ENCODE measurements around the gene PHACTR4.
"Not testable (repeated sequence)": the region's sequence is repeated elsewhere in the genome, so short reads cannot be mapped to it uniquely, and the experiment has no call there.

The PHACTR4 gene

DNA sequence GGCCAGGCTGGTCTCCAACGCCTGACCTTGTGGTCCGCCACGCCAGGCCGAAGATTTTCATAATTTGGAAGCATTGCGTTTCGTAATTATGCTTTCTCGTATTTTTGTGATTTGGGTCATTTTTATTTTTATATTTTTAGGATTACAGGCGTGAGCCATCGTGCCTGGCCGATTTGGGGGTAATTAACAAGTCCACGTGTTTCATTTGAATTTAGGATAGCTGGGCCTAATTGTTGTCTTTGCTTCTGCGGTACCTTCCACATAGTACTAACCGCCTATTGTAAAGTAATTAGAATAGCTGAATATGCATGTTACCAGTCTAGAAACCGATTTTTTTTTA lies 137.3 kb downstream of the PHACTR4 start:
- DNase-seq: no peak

DNA sequence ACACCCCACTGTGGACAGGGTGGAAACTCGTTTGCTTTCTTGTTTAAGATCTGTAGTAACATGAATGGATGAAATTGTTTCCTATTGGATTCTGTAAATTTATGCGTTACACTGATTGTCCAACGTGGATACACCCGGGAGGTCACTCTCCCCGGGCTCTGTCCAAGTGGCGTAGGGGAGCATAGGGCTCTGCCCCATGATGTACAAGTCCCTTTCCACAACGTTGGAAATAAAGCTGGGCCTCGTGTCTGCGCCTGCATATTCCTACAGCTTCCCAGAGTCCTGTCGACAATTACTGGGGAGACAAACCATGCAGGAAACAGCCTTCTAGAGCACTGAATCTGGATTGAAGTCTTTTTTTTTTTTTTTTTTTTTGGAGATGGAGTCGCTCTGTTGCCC lies 137.7 kb downstream of the PHACTR4 start:
- no peak for DNase-seq

- DNase-seq: no peak
Observed at GRCh38 chr1:28507646-28508434, 138.3 kb downstream of the PHACTR4 start.

GRCh38 chr1:28508435-28508754 lies 138.9 kb downstream of the PHACTR4 start:
- DNase-seq: no peak

DNA sequence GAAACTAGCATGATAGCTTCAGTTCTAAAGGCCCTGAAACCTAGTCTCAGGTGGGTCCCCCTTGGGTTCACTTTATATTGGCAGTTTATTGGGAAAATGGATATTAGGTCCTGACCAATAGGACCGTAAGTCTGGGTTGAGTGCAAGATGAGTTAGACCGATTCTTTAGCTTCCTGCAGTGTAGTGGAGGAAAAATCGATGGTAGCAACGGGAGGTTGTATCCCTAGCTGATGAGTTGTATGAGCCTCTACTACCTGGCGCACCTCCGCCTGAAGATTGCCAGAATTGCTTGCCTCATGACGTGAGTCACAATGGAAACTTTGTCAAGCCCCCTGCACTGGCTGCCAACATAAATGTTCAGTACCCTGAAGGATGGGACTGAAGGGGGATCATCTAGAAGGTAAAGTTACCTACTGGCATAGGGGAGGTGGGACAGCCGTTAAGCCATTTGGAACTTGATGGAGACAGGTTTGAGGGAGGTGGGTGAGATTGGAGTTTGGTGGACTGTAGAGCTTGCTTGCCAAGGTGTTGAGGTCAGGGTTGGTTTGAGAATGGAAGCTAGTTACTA lies 140.2 kb downstream of the PHACTR4 start:
- no peak for DNase-seq

DNA sequence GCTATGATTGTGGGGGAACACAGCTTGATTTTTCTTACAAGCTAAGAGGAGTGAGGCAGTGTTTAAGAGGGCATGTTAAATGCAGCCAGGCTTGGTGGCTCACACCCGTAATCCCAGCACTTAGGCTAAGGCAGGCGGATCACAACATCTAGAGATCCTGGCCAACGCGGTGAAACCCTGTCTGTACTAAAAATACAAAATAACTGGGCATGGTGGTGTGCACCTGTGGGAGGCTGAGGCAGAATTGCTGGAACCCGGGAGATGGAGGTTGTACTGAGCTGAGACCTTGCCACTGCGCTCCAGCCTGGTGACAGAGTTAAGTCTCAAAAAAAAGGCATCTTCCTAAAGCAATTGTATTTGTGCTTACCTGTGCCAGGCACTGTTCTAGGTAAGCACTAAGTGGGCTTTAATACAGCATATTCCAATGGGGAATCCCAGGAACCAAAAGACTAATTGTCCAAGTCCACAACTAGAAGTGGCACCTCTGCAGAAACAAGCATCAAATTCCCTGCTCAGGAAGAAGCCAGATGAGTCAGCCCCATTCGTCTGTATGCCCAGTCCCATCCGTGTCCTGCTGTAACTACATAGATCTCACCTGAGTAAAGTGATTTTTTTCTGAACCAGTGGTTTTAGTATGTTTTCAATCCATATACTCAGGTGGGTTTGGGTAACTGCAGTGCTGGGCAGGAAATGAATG lies 140.9 kb downstream of the PHACTR4 start:
- DNase-seq: no peak

GRCh38 chr1:28510970-28511440 lies 141.5 kb downstream of the PHACTR4 start:
- no peak for DNase-seq

GRCh38 chr1:28512058-28512611 lies 142.6 kb downstream of the PHACTR4 start:
- no peak for DNase-seq

GRCh38 chr1:28514445-28514933 lies 144.9 kb downstream of the PHACTR4 start:
- not testable (repeated sequence) for DNase-seq

DNA sequence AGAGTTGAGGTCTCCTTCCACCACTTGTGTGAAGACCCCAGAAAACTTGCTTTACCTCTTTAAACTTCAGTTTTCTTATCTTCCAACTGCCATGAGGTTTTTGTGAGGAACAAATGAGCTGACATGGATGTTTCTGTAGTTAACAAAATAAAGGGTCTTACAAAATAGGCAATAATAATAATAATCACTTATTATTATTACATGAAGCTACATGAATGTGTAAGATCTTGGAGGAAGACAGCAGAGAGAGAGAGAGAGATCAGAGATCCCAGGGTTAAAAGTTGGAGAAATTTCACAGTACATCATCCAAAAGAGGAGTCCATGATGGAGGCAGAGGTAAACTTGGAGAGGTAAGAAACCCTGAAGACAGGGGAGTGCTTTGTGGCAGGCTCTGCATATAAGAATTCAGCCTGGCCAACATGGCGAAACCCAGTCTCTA lies 147.0 kb downstream of the PHACTR4 start:
- DNase-seq: no peak

- no peak for DNase-seq
Observed at GRCh38 chr1:28517649-28517999, 148.1 kb downstream of the PHACTR4 start.

DNA sequence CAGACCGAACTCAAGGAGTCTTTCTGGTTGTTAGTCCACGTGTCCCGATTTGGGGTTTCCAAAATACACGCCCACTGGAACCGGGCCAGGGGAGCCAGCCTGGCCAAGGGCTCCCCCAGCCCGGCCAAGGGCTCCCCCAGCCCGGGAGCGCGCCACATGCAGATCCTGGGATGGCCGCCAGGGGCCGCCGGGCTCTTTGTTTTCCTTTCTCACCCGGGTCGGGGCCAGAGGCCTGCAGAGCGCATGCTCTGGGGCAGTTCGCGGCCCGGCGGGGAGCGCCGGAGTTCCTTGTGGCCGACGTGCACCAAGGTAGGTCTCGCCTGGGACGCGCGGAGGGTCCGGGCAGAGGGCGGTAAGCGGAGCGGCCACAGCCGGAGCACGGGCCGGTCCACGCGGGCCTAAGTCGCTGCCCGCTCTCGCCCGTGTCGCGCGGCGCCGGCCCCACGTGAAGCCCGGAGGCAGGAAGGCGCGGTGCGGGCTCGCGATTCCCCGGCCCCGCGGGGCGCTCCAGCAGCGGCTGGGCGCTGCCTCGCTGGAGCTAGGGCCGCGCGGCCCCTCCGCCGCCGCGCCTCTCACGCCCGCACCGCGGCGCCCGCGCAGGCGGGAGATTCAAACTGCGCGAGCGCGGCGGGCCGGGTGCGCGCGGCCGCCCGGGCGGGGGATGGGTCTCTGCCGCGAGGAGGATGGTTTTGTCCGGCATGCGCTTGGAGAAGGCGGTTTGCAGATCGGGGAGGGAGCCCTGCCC lies 148.6 kb downstream of the PHACTR4 start:
- peak; percentile 86 for DNase-seq

DNA sequence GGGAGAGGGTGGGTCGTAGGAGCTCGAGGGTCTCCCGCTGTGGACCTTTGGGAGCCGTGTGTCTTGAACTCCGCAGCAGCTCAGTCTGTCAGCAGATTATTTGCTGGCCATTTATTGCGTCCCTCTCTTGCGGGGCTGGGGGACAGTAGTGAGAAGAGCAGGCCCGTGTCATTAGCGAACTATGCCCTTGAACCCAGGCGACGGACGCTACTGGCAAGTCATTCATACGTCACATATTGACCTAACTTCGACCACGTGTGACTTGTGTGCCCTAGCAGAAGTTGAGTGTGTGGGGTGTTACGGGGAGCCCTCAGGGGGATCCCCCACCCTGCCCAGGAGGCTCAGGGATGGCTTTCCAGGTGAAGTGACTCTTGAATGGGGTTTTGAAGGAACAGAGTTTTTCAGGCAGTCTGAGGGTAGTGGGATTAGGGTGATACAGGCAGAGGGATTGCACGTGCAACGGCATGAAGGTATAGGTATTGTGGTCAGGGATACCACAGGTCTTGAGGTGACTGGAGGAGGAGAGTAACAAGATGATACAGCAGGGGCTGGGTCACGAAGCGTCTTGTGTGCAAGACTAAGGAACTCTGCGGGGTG lies 149.3 kb downstream of the PHACTR4 start:
- DNase-seq: no peak

DNA sequence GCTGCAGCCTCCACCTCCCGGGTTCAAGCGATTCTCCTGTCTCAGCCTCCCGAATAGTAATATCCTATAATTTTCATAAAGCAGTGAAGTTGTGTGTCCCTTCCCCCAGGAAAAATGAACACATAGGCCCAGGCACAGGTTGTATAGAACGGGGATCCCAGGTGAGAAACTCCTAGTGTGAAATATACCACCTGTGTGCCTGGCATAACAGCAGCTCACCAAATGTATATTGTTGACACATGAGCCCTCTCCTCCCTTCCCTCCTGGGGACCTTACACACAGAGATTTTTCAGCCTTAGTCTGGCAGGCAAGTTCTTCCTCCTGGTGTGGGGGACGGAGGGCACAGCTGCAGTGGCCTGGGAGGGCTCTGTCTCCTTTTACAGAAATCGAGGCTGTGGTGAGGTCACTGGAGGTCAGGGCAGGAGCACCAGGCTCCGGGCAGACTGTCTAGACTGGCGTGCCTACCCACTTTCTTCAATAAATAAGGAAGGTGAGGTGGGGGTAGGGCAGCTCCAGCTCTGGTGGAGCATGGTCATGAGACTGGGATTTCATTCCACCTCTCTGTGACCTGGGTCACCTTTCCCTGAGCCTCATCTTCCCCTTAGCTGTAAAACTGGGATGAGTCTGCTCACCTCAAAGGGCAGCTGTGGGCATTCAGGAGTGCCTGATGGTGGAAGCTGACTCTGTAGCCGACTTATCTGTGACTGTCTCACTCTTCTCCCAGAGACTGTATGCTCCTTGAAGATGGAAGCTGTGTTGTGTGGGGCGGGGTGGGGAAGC lies 150.6 kb downstream of the PHACTR4 start:
- DNase-seq: no peak

DNA sequence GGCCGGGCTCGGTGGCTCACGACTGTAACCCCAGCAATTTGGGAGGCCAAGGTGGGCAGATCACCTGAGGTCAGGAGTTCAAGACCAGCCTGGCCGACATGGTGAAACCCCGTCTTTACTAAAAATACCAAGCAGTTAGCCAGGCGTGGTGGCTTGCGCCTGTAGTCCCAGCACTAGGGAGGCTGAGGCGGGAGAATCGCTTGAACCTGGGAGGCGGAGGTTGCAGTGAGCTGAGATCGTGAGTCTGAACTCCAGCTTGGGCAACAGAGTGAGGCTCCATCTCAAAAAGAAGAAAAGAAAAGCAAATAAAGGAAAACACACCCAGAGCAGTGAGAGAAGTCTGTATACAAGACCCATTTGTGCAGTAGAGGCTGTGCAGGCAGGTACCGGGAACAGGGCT lies 151.3 kb downstream of the PHACTR4 start:
- DNase-seq: not testable (repeated sequence)

GRCh38 chr1:28521502-28522164 lies 152.1 kb downstream of the PHACTR4 start:
- no peak for DNase-seq

DNA sequence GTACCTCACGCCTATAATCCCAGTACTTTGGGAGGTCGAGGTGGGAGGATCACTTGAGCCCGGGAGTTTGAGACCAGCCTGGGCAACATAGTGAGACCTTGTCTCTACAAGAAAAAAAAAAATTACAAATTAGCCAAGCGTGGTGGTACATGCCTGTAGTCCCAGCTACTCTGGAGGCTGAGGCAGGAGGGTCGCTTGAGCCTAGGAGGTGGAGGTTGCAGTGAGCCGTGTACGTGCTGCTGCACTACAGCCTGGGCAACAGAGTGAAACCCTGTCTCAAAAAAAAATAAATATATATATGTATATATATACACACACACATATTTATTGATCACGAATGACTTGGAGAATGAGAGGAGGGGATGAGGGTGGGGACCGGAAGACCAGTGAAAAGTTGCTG lies 153.0 kb downstream of the PHACTR4 start:
- not testable (repeated sequence) for DNase-seq

- not testable (repeated sequence) for DNase-seq
Observed at GRCh38 chr1:28525002-28525642, 155.6 kb downstream of the PHACTR4 start.

- DNase-seq: no peak
Observed at GRCh38 chr1:28526886-28527285, 157.3 kb downstream of the PHACTR4 start.

- DNase-seq: no peak
Observed at GRCh38 chr1:28530456-28530855, 160.9 kb downstream of the PHACTR4 start.

DNA sequence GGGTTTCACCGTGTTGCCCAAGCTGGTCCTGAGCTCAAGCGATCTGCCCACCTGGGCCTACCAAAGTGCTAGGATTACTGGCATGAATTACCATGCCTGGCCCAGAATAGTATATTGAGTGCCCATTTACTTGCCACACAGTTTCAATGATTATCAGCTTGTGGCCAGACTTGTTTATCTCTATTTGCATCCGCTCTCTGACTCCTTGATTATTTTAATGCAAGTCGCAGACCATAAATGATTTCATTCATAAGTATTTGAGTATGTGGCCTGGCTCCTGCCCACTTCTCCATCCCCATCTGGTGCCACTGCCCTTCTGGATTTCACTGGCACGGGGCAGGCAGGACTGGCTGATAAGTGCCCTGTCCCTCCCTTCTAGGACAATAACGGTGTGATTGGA lies 165.1 kb downstream of the PHACTR4 start:
- no peak for DNase-seq

Data from NCI-H2171 (cell line).